Left cardiac atrium (tissue), 4 donors: ENCODE data around the gene ARHGEF6. TPM values are rescaled to one million over a fixed set of nuclear protein-coding genes. Genes with fewer than 3 reads are reported as not detected.
"Not testable (repeated sequence)": the region's sequence is repeated elsewhere in the genome, so short reads cannot be mapped to it uniquely, and the experiment has no call there.

ENCODE experiments used
- ATAC-seq, 2 donors: fragments of 200-7000 bp; cut with Tn5 transposase; one replicate each; pipeline ENCODE4 v1.9.1; 2020; ENCODE audit warnings: mild to moderate bottlenecking in 2 of 2, moderate library complexity in 2 of 2
- DNase-seq: peaks from one replicate; pipeline ENCODE4 v3.0.0-alpha.2; 2020
- intact Hi-C, 2 donors: fragments of 100-400 bp; cut with DNase I; formaldehyde crosslinking; loops; one replicate each; pipeline versions ENCODE4 v1.14.1 to v1.15.1; 2022 to 2023
- total RNA-seq, 2 donors: library from RNA; stranded (reverse); fragmentation: NEBNext Ultra II Directional; extraction: Animal tissue kit (Norgen Biotek cat#: 25700); gene quantifications; one replicate each; pipeline ENCODE4 v1.2.1, GENCODE V29; 2021
- donor health status: DM: no; HTN: yes; CAD: no.
- donor health status: DM: no; HTN: yes; CAD: no; lungs with severe emphysema.
- donor health status: DM: yes; HTN: yes; CAD: no.
- donor health status: Dilated cardiomyopathy.

Gene ARHGEF6
- total RNA-seq, 2 donors from 2014 or later, result 34.9 to 40.0 TPM

DNA sequence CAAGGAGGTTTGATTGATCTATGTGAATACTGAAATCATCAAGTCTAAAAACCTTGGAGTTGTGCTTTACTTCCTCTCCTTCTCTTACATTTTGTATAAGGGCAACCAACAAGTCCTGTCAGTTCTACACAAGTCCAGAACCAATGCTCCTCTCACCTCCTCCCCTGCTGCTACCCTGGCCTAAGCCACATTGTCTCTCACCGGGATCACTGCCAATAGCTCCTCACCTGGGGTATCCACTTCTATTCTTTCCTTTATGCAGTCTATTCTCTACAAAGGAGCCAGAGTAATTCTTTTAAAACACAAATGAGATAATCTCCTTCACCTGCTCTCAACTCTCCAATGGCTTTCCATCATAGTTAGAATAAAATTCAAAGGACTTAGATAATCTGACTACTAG is 13.3 kb upstream of the ARHGEF6 start:
- no peak for DNase-seq
- intact Hi-C loops, result no loop called here
- ATAC-seq, result no peak

- DNase-seq (no peak), ATAC-seq (no peak)
- intact Hi-C loops, result no loop called here
Measured at GRCh38 chrX:136789856-136790255, 9.1 kb upstream of the ARHGEF6 start.

- intact Hi-C loops, result no loop called here
- ATAC-seq (no peak), DNase-seq (no peak)
Measured at GRCh38 chrX:136784231-136784630, 3.5 kb upstream of the ARHGEF6 start.

DNA sequence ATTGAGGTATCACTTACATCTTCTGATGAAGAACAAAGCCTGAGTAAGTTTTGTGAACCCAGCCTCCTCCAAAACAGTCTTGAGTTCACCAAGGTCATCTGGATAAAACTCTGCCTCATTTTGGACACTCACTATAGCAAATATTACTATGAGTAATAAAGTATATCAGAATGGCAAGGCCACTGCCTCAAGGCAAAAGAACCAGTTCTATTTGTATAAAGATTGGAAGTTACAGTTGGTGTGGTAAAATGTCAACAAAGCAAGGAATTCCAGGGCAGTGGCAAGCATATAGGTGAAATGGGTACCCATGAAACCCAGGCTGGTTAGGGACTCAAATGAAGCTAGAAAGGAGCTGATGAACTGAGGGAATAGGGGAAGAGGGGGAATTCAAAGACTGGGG is 2.4 kb upstream of the ARHGEF6 start:
- no peak for DNase-seq
- ATAC-seq, result no peak
- intact Hi-C loops, result no loop called here

GRCh38 chrX:136781180-136781797 is 557 bp upstream of the ARHGEF6 start:
- DNase-seq (no peak), ATAC-seq (peak; percentile 63 to 68)
- intact Hi-C loops, result no loop called here

- no peak for DNase-seq
Measured at GRCh38 chrX:136780241-136780640, 491 bp downstream of the ARHGEF6 start.

GRCh38 chrX:136779346-136779781 is 1.4 kb downstream of the ARHGEF6 start:
- intact Hi-C loops, result no loop called here
- DNase-seq (no peak), ATAC-seq (peak in 1 of 2 donors; percentile 23)

More at GRCh38 chrX:136780241-136780640, 491 bp downstream of the ARHGEF6 start:
- no peak for ATAC-seq
- intact Hi-C loops, result no loop called here

DNA sequence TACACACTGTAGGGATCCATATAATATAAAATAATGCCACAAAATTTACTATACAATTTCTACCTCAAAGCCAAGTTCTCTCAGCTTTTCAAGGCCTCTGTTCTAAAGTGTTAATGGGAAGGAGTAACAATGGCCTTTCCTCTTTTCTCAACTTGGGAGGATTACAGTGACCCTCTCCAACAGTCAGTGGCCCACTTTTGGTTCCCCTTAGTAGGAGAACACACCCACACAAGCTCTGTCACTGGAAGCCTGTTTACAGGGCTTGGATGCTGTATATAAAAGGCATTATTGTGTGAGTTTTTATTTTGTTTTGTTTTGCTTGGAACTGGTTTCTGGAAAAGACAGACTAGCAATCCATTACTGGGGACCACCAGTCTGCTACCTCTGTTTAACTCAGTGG is 1.8 kb downstream of the ARHGEF6 start:
- intact Hi-C loops, result no loop called here
- ATAC-seq, result peak in 1 of 2 donors; percentile 21
- DNase-seq, result no peak

GRCh38 chrX:136778020-136778419 is 2.7 kb downstream of the ARHGEF6 start:
- intact Hi-C loops, result no loop called here
- DNase-seq (no peak), ATAC-seq (no peak)

GRCh38 chrX:136773648-136774047 is 7.1 kb downstream of the ARHGEF6 start:
- no peak for DNase-seq
- intact Hi-C loops, result no loop called here
- ATAC-seq, result no peak

DNA sequence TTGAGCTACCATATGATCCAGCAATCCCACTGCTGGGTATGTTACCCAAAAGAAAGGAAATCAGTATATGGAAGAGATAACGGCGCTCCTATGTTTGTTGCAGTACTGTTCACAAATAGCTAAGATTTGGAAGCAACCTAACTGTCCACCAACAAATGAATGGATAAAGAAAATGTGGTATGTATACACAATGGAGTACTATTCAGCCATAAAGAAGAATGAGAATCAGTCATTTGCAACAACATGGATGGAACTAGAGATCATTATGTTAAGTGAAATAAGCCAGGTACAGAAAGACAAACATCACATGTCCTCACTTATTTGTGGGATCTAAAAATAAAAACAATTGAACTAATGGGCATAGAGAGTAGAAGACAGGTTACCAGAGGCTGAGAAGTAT is 8.9 kb downstream of the ARHGEF6 start:
- intact Hi-C loops, ATAC-seq, DNase-seq: not testable (repeated sequence)

- DNase-seq, result peak; percentile 54
- peak; percentile 13 to 66 for ATAC-seq
- intact Hi-C loops, result loop anchor here in 1 of 2 donors (10.0 kb wide), 1 partner anchor 54 kb away; no protein-coding TSS in a partner anchor
Measured at GRCh38 chrX:136768469-136769084, 12.2 kb downstream of the ARHGEF6 start.

DNA sequence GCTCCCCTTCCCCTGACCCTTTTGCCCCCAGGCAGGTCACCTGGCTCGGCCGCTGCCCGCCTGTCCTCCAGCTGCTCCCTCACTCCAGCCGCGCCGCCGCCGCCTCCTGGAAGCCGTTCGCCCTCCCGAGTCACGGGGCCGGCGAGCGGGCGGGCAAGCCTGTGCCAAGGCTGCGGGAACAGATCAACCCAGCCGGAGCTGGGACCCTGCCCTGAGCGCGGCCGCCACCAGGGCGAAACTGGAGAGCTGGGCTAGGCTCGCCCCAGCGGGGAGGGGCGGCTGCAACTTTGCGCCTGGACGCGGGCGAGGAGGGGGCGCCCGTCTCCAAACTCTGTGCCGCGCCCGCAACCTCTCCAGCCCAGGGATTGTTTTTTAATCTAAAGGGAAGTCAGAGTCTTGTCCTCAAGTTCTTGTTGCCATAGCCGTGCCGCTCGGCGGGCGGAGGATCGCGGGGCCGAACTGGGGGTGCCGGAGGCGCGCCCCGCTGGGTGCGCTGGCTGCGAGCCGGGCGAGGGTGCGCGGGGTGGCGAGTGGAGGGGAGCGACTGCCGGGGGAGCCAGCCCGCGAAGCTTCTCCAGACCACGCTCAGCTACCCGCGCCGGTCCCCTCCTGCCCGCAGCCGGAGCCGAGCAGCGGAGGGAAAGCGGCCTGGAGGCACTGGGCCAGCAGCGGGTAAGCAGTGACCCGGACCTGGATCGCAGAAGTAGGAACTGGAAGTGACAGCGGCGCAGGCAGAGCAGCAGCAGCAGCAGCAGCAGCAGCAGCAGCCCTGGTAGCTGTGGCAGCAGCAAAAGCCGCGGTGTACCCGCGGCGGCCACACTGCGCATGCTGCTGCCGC is 13.4 kb downstream of the ARHGEF6 start:
- DNase-seq (peak; percentile 76), ATAC-seq (peak; percentile 86 to 91)
- intact Hi-C loops, result loop anchor here in 1 of 2 donors (10.0 kb wide), 1 partner anchor 53 kb away; no protein-coding TSS in a partner anchor

DNA sequence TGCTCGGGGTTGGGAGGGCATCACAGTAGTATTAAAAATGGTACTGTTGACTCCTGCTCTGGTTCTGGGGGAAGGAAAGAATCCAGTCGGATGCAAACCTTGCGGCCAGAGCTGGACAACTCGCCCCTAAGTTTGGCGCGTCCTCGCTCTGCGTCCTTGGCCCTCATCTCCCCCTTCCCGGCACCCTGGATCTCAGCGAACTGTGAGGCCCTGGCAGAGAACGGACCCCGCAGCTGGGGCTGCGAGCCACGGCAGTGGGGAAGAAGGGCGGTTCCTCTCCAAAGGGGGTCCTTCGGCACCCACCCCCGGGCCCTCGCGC is 14.0 kb downstream of the ARHGEF6 start:
- peak; percentile 50 to 51 for ATAC-seq
- intact Hi-C loops, result loop anchor here in 1 of 2 donors (10.0 kb wide), 1 partner anchor 52 kb away; no protein-coding TSS in a partner anchor
- DNase-seq, result no peak

GRCh38 chrX:136765821-136766356 is 14.8 kb downstream of the ARHGEF6 start:
- DNase-seq (no peak), ATAC-seq (peak in 1 of 2 donors; percentile 6)
- intact Hi-C loops, result loop anchor here in 1 of 2 donors (10.0 kb wide), 1 partner anchor 51 kb away; no protein-coding TSS in a partner anchor

- no peak for DNase-seq
- ATAC-seq, result no peak
- intact Hi-C loops, result loop anchor here in 1 of 2 donors (10.0 kb wide), 1 partner anchor 49 kb away; no protein-coding TSS in a partner anchor
Measured at GRCh38 chrX:136764206-136764605, 16.5 kb downstream of the ARHGEF6 start.

- intact Hi-C loops, result loop anchor here in 1 of 2 donors (10.0 kb wide), 1 partner anchor 48 kb away; no protein-coding TSS in a partner anchor
- no peak for ATAC-seq
- DNase-seq, result no peak
Measured at GRCh38 chrX:136762820-136763452, 17.8 kb downstream of the ARHGEF6 start.

GRCh38 chrX:136761421-136761820 is 19.3 kb downstream of the ARHGEF6 start:
- no peak for ATAC-seq
- DNase-seq, result no peak
- intact Hi-C loops, result loop anchor here in 1 of 2 donors (10.0 kb wide), 1 partner anchor 47 kb away; no protein-coding TSS in a partner anchor

- DNase-seq, result no peak
- intact Hi-C loops, result loop anchor here in 1 of 2 donors (10.0 kb wide), 1 partner anchor 45 kb away; no protein-coding TSS in a partner anchor
- peak in 1 of 2 donors; percentile 15 for ATAC-seq
Measured at GRCh38 chrX:136759968-136760367, 20.8 kb downstream of the ARHGEF6 start.
